ENCODE results near the gene RILPL1. TPM values are rescaled to one million over a fixed set of nuclear protein-coding genes. Genes with fewer than 3 reads are reported as not detected.
"Not testable (repeated sequence)": the region's sequence is repeated elsewhere in the genome, so short reads cannot be mapped to it uniquely, and the experiment has no call there.

Gene RILPL1
- total RNA-seq, 4 donors from 2014 or later = 12.0 to 27.9 (median 15.4) TPM

- intact Hi-C loops (cut with DNase I; ENCODE audit: low total_unique reads) = no loop called here
- DNase-seq (ENCODE audit: low spot score in 2 of 2) = no peak
Observed at GRCh38 chr12:123488539-123489230, 44.8 kb downstream of the RILPL1 start.

GRCh38 chr12:123487428-123487827 lies 46.1 kb downstream of the RILPL1 start:
- intact Hi-C loops (cut with DNase I; ENCODE audit: low total_unique reads) = no loop called here

More at GRCh38 chr12:123488539-123489230, 44.8 kb downstream of the RILPL1 start:
- H3K4me3 ChIP-seq (ENCODE audit: low read depth, poor library complexity, severe bottlenecking) = no peak overlapping the region
- WGBS, 2 donors = 81 to 86% methylated on average over 20 of the region's 20 CpGs
- TF ChIP-seq CTCF (IDR thresholded peaks at IDR 0.05) = no peak
- no peak for TF ChIP-seq POLR2A (IDR thresholded peaks at IDR 0.05)

DNA sequence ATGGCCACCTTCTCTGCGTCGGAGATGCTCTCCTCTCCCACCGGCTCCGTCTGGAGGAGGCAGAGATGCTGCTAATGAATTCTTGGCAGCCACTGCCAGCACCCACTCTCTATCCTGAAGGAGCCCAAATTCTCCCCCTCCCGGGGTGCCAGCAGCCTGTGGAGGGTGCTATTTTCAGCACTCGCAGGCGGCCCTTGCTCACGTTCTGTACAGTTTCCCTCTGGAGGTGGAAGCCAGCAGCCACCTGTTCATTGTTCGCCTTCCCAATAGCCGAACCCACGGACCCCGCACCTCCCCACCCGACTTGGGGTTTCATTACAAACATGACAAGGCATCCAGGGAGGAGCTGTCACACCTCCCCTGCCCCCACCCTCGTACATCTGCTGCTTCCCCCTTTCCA lies 47.8 kb downstream of the RILPL1 start:
- no peak for DNase-seq (ENCODE audit: low spot score in 2 of 2)
- 85 to 88% methylated on average over 14 of the region's 14 CpGs for WGBS, 2 donors
- TF ChIP-seq POLR2A (IDR thresholded peaks at IDR 0.05) = no peak
- TF ChIP-seq CTCF (IDR thresholded peaks at IDR 0.05) = no peak
- intact Hi-C loops (cut with DNase I; ENCODE audit: low total_unique reads) = no loop called here
- H3K4me3 ChIP-seq (ENCODE audit: low read depth, poor library complexity, severe bottlenecking) = no peak overlapping the region

More at GRCh38 chr12:123487428-123487827, 46.1 kb downstream of the RILPL1 start:
- no peak overlapping the region for H3K4me3 ChIP-seq (ENCODE audit: low read depth, poor library complexity, severe bottlenecking)
- WGBS, 2 donors = 95 to 98% methylated on average over 6 of the region's 6 CpGs
- DNase-seq (ENCODE audit: low spot score in 2 of 2) = no peak
- TF ChIP-seq POLR2A (IDR thresholded peaks at IDR 0.05) (no peak), CTCF (IDR thresholded peaks at IDR 0.05) (no peak)

- 81 to 82% methylated on average over 18 of the region's 18 CpGs for WGBS, 2 donors
- no peak for DNase-seq (ENCODE audit: low spot score in 2 of 2)
- no peak for TF ChIP-seq CTCF (IDR thresholded peaks at IDR 0.05)
- TF ChIP-seq POLR2A (IDR thresholded peaks at IDR 0.05) = no peak
- intact Hi-C loops (cut with DNase I; ENCODE audit: low total_unique reads) = no loop called here
- H3K4me3 ChIP-seq (ENCODE audit: low read depth, poor library complexity, severe bottlenecking) = no peak overlapping the region
Observed at GRCh38 chr12:123483602-123484248, 49.8 kb downstream of the RILPL1 start.

GRCh38 chr12:123482876-123483275 lies 50.6 kb downstream of the RILPL1 start:
- intact Hi-C loops (cut with DNase I; ENCODE audit: low total_unique reads) = no loop called here
- DNase-seq (ENCODE audit: low spot score in 2 of 2) = no peak
- H3K4me3 ChIP-seq (ENCODE audit: low read depth, poor library complexity, severe bottlenecking) = no peak overlapping the region
- WGBS, 2 donors = 60 to 63% methylated on average over 6 of the region's 6 CpGs
- TF ChIP-seq POLR2A (IDR thresholded peaks at IDR 0.05) (no peak), CTCF (IDR thresholded peaks at IDR 0.05) (no peak)

DNA sequence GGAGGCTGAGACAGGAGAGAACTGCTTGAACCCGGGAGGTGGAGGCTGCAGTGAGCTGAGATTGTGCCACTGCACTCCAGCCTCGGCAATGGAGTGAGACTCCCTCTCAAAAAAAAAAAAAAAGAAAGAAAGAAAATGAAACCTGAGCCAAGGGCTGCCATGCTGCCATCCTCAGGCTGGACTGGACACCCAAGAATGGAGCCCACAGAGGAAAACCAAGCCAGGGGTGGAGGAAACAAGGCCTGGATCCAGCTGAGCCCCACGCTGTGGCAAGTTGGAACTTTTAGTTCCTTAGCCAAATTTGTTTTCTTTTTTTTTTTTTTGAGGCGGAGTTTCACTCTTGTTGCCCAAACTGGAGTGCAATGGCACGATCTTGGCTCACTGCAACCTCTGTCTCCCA lies 52.3 kb downstream of the RILPL1 start:
- 89 to 94% methylated on average over 5 of the region's 5 CpGs for WGBS, 2 donors
- H3K4me3 ChIP-seq (ENCODE audit: low read depth, poor library complexity, severe bottlenecking); intact Hi-C loops (cut with DNase I; ENCODE audit: low total_unique reads); DNase-seq (ENCODE audit: low spot score in 2 of 2): not testable (repeated sequence)
